GM23338 (cell line): ENCODE results near the gene AGPAT3. TPM values are rescaled to one million over a fixed set of nuclear protein-coding genes. Genes with fewer than 3 reads are reported as not detected.

ENCODE experiments used
- ATAC-seq: fragments of 200-7000 bp; cut with Tn5 transposase; 3 replicates; pipeline ENCODE4 v1.9.1; 2020
- DNase-seq: peaks from one replicate; pipeline ENCODE4 v3.0.0-alpha.2; 2015; ENCODE audit warnings: low spot score
- H2AFZ ChIP-seq: fragments of 200-600 bp; sonication (generic); 2 replicates; pipeline ENCODE4 v1.8.0; 2016; ENCODE audit warnings: antibody characterized with exemption, mild to moderate bottlenecking, moderate library complexity
- H3F3A ChIP-seq: fragments of 200-600 bp; sonication (generic); replicated peaks from 2 replicates; pipeline ENCODE4 v1.8.0; 2017; ENCODE audit warnings: antibody characterized with exemption, mixed run types, low read depth
- H3K27ac ChIP-seq: fragments of 200-600 bp; sonication (generic); 2 replicates; pipeline ENCODE4 v1.6.1; 2016; ENCODE audit warnings: low read depth
- H3K27me3 ChIP-seq: fragments of 200-600 bp; sonication (generic); 2 replicates; pipeline ENCODE4 v1.8.0; 2016; ENCODE audit warnings: mild to moderate bottlenecking, mixed run types, moderate library complexity; ENCODE audit not compliant: insufficient read depth
- H3K36me3 ChIP-seq: fragments of 200-600 bp; sonication (generic); 2 replicates; pipeline ENCODE4 v1.8.0; 2016; ENCODE audit warnings: mild to moderate bottlenecking; ENCODE audit not compliant: insufficient read depth
- H3K4me1 ChIP-seq: fragments of 200-600 bp; sonication (generic); 2 replicates; pipeline ENCODE4 v1.8.0; 2016; ENCODE audit warnings: mild to moderate bottlenecking, moderate library complexity; ENCODE audit not compliant: insufficient read depth
- H3K4me2 ChIP-seq: fragments of 200-600 bp; sonication (generic); 2 replicates; pipeline ENCODE4 v1.7.1; 2017; ENCODE audit warnings: mixed run types
- H3K4me3 ChIP-seq: fragments of 200-600 bp; sonication (generic); 2 replicates; pipeline ENCODE4 v1.6.1; 2016; ENCODE audit warnings: mixed run types
- H3K79me2 ChIP-seq: fragments of 200-600 bp; sonication (generic); replicated peaks from 2 replicates; pipeline ENCODE4 v1.8.0; 2017; ENCODE audit warnings: mild to moderate bottlenecking; ENCODE audit not compliant: insufficient read depth
- H3K9me2 ChIP-seq: fragments of 200-600 bp; sonication (generic); 2 replicates; pipeline ENCODE4 v1.8.0; 2017; ENCODE audit not compliant: insufficient read depth
- H4K20me1 ChIP-seq: fragments of 200-600 bp; sonication (generic); replicated peaks from 2 replicates; pipeline ENCODE4 v1.8.0; 2017; ENCODE audit warnings: mild to moderate bottlenecking; ENCODE audit not compliant: insufficient read depth
- H3K27ac Mint-ChIP-seq: 2 replicates; pipeline ENCODE4 v1.8.0; 2020; ENCODE audit warnings: inconsistent platforms, mild to moderate bottlenecking, moderate library complexity, mixed read lengths
- H3K27me3 Mint-ChIP-seq: 3 replicates; pipeline ENCODE4 v1.8.0; 2022; ENCODE audit warnings: low read depth, mild to moderate bottlenecking, moderate library complexity, mixed read lengths, inconsistent platforms; ENCODE audit not compliant: insufficient read depth, poor library complexity
- H3K36me3 Mint-ChIP-seq: 3 replicates; pipeline ENCODE4 v1.8.0; 2021; ENCODE audit warnings: low read depth, mild to moderate bottlenecking, inconsistent platforms, moderate library complexity, mixed read lengths
- H3K4me1 Mint-ChIP-seq: 3 replicates; pipeline ENCODE4 v1.8.0; 2020; ENCODE audit warnings: mild to moderate bottlenecking, inconsistent platforms, mixed read lengths
- H3K4me3 Mint-ChIP-seq: 3 replicates; pipeline ENCODE4 v1.8.0; 2021; ENCODE audit warnings: moderate library complexity, mild to moderate bottlenecking, inconsistent platforms, mixed read lengths
- H3K9me3 Mint-ChIP-seq: 3 replicates; pipeline ENCODE4 v1.8.0; 2020; ENCODE audit warnings: moderate library complexity, mild to moderate bottlenecking, inconsistent platforms, mixed read lengths
- CREB1 ChIP-seq: fragments of 250-450 bp; sonication (Bioruptor Pico); IDR thresholded peaks from 2 replicates; pipeline ENCODE4 v1.5.0; 2020; ENCODE audit warnings: low read depth, mild to moderate bottlenecking, moderate library complexity
- EZH2 ChIP-seq: fragments of 200-600 bp; sonication (generic); IDR thresholded peaks from one replicate; pipeline ENCODE4 v1.8.0; 2017; ENCODE audit warnings: antibody characterized with exemption, mild to moderate bottlenecking, low read depth; ENCODE audit not compliant: unreplicated experiment
- EZH2phosphoT487 ChIP-seq: fragments of 200-600 bp; sonication (generic); IDR thresholded peaks from one replicate; pipeline ENCODE4 v1.8.1; 2018; ENCODE audit warnings: antibody characterized with exemption; ENCODE audit not compliant: unreplicated experiment
- JUNB ChIP-seq: IDR thresholded peaks from one replicate; pipeline ENCODE4 v1.6.1; 2016; ENCODE audit warnings: antibody characterized with exemption; ENCODE audit not compliant: unreplicated experiment
- NANOG ChIP-seq: IDR thresholded peaks from 2 replicates; pipeline ENCODE4 v1.6.1; 2016; ENCODE audit warnings: antibody characterized with exemption, borderline replicate concordance
- POLR2AphosphoS5 ChIP-seq: IDR thresholded peaks from 2 replicates; pipeline ENCODE4 v1.6.1; 2016; ENCODE audit warnings: antibody characterized with exemption, low read depth
- REST ChIP-seq: IDR thresholded peaks from one replicate; pipeline ENCODE4 v1.6.1; 2018; ENCODE audit warnings: antibody characterized with exemption; ENCODE audit not compliant: unreplicated experiment
- STAT1 ChIP-seq: IDR thresholded peaks from one replicate; pipeline ENCODE4 v1.6.1; 2016; ENCODE audit warnings: antibody characterized with exemption; ENCODE audit not compliant: unreplicated experiment
- ZNF114 ChIP-seq: fragments of 250-450 bp; sonication (Bioruptor Pico); IDR thresholded peaks from 2 replicates; pipeline ENCODE4 v1.5.0; 2020; ENCODE audit warnings: mild to moderate bottlenecking, moderate library complexity
- ZNF331 ChIP-seq: fragments of 250-450 bp; sonication (Bioruptor Pico); IDR thresholded peaks from 2 replicates; pipeline ENCODE4 v1.5.0; 2020; ENCODE audit warnings: low read depth, mild to moderate bottlenecking, moderate library complexity
- polyA plus RNA-seq: library from polyadenylated mRNA; unstranded; fragments of >200 nt; fragmentation: Nextera tagmentation; extraction: Ambion mirVana; gene quantifications from 2 replicates; pipeline ENCODE4 v1.2.1, GENCODE V29; 2016
- total RNA-seq: library from RNA; depleted of rRNA; stranded (reverse); fragments of >200 nt; shearing (Covaris generic); gene quantifications from 2 replicates; pipeline ENCODE4 v1.2.3, GENCODE V29; 2014
- TF ChIP-seq, protein P1 (sequence below): IDR thresholded peaks from 2 replicates; pipeline ENCODE4 v1.6.1; 2016; ENCODE audit warnings: antibody characterized with exemption
- TF ChIP-seq, protein P2 (sequence below), 2 experiments: fragments of 200-600 bp in 1 of 2; sonication (generic) in 1 of 2; conservative IDR thresholded peaks; 2 replicates each; pipeline versions ENCODE4 v1.5.1 to v1.6.1; 2016 to 2017; ENCODE audit warnings: antibody characterized with exemption in 2 of 2, low read depth in 2 of 2, mild to moderate bottlenecking in 2 of 2, moderate library complexity in 1 of 2

Gene AGPAT3
- total and polyA plus RNA-seq, 2 experiments from 2014 or later = 2.1 to 6.1 TPM

- TF ChIP-seq ZNF331 (CRISPR knock-in tag) (no peak), EZH2phosphoT487 (no peak), STAT1 (no peak), JUNB (no peak), EZH2 (no peak), ZNF114 (CRISPR knock-in tag) (no peak), POLR2AphosphoS5 (no peak), CREB1 (no peak)
- TF ChIP-seq, protein P1, sequence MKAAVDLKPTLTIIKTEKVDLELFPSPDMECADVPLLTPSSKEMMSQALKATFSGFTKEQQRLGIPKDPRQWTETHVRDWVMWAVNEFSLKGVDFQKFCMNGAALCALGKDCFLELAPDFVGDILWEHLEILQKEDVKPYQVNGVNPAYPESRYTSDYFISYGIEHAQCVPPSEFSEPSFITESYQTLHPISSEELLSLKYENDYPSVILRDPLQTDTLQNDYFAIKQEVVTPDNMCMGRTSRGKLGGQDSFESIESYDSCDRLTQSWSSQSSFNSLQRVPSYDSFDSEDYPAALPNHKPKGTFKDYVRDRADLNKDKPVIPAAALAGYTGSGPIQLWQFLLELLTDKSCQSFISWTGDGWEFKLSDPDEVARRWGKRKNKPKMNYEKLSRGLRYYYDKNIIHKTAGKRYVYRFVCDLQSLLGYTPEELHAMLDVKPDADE = no peak
Measured at GRCh38 chr21:43889069-43889468, 24.0 kb downstream of the AGPAT3 start (continued).

DNA sequence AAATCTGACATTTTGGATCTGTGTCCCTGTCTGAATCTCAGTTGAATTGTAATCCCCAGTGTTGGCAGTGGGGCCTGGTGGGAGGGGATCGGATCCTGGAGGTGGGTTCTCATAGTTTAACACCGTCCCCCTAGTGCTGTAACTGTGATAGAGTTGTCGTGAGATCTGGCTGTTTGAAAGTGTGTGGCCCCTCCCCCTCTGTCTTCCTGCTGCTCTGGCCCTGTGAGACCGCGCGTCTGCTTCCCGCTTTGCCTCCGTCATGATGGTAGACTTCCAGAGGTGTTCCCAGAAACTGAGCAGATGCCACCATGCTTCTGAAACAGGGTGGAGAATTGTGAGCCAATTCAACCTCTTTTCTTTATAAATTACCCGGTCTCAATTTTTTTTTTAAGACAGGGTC lies 25.0 kb downstream of the AGPAT3 start:
- Mint-ChIP-seq H3K27ac (no peak overlapping the region), H3K36me3 (peaks cover 3% of the 10 kb centered on the region; the same call in 2 of the 3 replicates), H3K27me3 (peaks cover 3% of the 10 kb centered on the region), H3K9me3 (peaks cover 3% of the 10 kb centered on the region; the same call in 2 of the 3 replicates), H3K4me3 (peak overlapping the region; percentile 39; the same call in 2 of the 3 replicates), H3K4me1 (peaks cover 16% of the 10 kb centered on the region)
- Histone ChIP-seq H3K79me2 (no peaks in the 10 kb centered on the region), H3K4me2 (peak overlapping the region; percentile 24), H3K27me3 (no peaks in the 10 kb centered on the region), H4K20me1 (no peaks in the 10 kb centered on the region), H3F3A (no peaks in the 10 kb centered on the region), H2AFZ (no peak overlapping the region), H3K27ac (no peak overlapping the region), H3K4me3 (no peak overlapping the region), H3K36me3 (no peaks in the 10 kb centered on the region), H3K9me2 (no peaks in the 10 kb centered on the region), H3K4me1 (peaks cover 7% of the 10 kb centered on the region)
- ATAC-seq (peak; percentile 97), DNase-seq (peak; percentile 80)
- TF ChIP-seq EZH2 (no peak), NANOG (no peak), CREB1 (no peak), EZH2phosphoT487 (no peak), POLR2AphosphoS5 (no peak), ZNF331 (CRISPR knock-in tag) (no peak), REST (no peak), JUNB (no peak), STAT1 (no peak)
- TF ChIP-seq, protein P2, sequence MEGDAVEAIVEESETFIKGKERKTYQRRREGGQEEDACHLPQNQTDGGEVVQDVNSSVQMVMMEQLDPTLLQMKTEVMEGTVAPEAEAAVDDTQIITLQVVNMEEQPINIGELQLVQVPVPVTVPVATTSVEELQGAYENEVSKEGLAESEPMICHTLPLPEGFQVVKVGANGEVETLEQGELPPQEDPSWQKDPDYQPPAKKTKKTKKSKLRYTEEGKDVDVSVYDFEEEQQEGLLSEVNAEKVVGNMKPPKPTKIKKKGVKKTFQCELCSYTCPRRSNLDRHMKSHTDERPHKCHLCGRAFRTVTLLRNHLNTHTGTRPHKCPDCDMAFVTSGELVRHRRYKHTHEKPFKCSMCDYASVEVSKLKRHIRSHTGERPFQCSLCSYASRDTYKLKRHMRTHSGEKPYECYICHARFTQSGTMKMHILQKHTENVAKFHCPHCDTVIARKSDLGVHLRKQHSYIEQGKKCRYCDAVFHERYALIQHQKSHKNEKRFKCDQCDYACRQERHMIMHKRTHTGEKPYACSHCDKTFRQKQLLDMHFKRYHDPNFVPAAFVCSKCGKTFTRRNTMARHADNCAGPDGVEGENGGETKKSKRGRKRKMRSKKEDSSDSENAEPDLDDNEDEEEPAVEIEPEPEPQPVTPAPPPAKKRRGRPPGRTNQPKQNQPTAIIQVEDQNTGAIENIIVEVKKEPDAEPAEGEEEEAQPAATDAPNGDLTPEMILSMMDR (conservative IDR thresholded peaks at IDR 0.05; ENCODE audit: low read depth in 2 of 2) = no peak
- TF ChIP-seq, protein P1 = no peak
